ENCODE measurements around the gene SLC48A1. TPM values are rescaled to one million over a fixed set of nuclear protein-coding genes. Genes with fewer than 3 reads are reported as not detected.

The SLC48A1 gene
- total RNA-seq, 2 donors from 2014 or later, result 39.0 to 52.5 TPM

DNA sequence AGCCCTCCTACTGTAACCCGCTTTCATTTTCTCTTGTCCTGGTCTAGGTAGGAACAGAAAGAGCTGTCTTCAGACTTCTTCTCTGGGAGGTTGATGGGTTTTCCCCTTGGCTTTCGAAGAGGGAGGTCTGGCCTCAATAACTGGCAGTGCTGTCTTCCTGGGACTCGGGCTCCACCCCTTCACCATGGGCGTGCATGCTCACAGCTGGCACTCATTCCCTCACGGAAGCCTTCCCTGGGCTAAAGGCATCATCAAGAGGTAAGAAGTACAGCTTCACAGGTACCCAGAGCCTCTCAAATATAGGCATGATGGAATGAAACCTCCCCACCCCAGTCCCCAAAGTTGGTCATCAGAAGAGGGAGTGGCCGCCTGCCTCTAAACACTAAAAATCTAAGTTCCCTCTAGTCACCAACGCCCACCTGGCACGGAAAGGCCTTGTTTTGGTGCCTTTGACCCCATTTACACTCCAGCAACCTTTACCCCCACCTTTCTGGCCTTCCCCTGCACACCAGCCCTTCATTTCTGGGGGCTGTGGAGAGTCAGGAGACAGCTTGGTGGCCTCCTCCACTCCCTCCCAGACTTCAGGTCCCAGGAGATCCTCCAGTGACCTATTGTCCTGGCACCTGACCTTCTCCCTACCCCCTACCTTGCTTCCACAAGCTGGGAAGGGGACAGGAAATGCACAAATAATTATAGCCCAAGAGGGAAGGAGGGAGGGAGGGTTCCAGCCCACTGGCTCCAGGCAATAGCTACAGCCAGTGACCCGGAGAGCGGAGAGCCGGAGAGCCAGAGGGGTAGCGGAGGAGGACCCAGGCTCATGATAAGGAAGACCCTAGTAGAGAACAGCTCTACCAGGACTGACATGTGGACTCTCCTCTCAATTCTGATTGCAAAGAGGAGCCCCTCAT lies 17.1 kb upstream of the SLC48A1 start:
- no peak overlapping the region for H3K4me3 ChIP-seq
- H3K36me3 ChIP-seq, result no peaks in the 10 kb centered on the region
- no peaks in the 10 kb centered on the region for H3K9me3 ChIP-seq
- whole genome bisulfite sequencing, result 68% methylated on average over 12 of the region's 12 CpGs
- intact Hi-C loops (cut with DNase I), result loop anchor here (5.0 kb wide), 1 partner anchor 39 kb away; no protein-coding TSS in a partner anchor
- H3K27ac ChIP-seq, result peak overlapping the region; percentile 67 to 71
- H3K27me3 ChIP-seq (replicated peaks; ENCODE audit: insufficient read depth), result no peaks in the 10 kb centered on the region
- peaks cover 28% of the 10 kb centered on the region for H3K4me1 ChIP-seq (replicated peaks)
- DNase-seq (ENCODE audit: low spot score), result peak; percentile 76
- peak; percentile 40 for TF ChIP-seq POLR2AphosphoS5 (IDR thresholded peaks at IDR 0.05)
- TF ChIP-seq POLR2A (IDR thresholded peaks at IDR 0.05), result no peak
- TF ChIP-seq, protein P1, sequence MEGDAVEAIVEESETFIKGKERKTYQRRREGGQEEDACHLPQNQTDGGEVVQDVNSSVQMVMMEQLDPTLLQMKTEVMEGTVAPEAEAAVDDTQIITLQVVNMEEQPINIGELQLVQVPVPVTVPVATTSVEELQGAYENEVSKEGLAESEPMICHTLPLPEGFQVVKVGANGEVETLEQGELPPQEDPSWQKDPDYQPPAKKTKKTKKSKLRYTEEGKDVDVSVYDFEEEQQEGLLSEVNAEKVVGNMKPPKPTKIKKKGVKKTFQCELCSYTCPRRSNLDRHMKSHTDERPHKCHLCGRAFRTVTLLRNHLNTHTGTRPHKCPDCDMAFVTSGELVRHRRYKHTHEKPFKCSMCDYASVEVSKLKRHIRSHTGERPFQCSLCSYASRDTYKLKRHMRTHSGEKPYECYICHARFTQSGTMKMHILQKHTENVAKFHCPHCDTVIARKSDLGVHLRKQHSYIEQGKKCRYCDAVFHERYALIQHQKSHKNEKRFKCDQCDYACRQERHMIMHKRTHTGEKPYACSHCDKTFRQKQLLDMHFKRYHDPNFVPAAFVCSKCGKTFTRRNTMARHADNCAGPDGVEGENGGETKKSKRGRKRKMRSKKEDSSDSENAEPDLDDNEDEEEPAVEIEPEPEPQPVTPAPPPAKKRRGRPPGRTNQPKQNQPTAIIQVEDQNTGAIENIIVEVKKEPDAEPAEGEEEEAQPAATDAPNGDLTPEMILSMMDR (IDR thresholded peaks at IDR 0.05), result no peak

DNA sequence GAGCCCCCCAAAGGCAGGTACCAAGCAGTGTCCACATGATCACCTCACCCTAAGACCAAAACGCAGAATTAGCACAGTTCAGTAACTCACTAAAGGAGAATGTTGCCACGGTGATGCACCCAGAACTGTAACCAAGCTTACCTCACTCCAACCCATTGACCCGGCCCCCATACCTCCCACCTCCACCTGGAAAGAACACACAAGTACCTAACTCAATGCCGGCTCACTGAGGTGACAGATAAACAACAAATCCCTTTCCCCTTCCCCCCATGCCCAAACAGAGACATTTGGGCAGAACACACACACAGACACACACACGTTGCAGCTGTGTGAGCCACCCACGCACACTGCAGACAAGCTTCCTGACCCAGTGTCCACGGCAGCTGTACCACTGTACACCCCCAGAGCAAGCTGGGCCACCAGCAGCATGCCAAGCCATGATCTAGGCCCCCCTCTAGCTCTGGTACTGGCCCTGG lies 15.6 kb upstream of the SLC48A1 start:
- no peaks in the 10 kb centered on the region for H3K9me3 ChIP-seq
- peak overlapping the region; percentile 76 to 78 for H3K27ac ChIP-seq
- no peak for TF ChIP-seq POLR2A (IDR thresholded peaks at IDR 0.05)
- TF ChIP-seq, protein P1 (IDR thresholded peaks at IDR 0.05), result no peak
- TF ChIP-seq POLR2AphosphoS5 (IDR thresholded peaks at IDR 0.05), result no peak
- intact Hi-C loops (cut with DNase I), result loop anchor here (1.0 to 5.0 kb wide), 2 partner anchors 17 to 40 kb away; no protein-coding TSS in a partner anchor
- H3K36me3 ChIP-seq, result no peaks in the 10 kb centered on the region
- DNase-seq (ENCODE audit: low spot score), result no peak
- 53% methylated on average over 7 of the region's 7 CpGs for WGBS
- H3K4me1 ChIP-seq (replicated peaks), result peaks cover 28% of the 10 kb centered on the region
- no peaks in the 10 kb centered on the region for H3K27me3 ChIP-seq (replicated peaks; ENCODE audit: insufficient read depth)
- peak overlapping the region; percentile 51 to 60 for H3K4me3 ChIP-seq

DNA sequence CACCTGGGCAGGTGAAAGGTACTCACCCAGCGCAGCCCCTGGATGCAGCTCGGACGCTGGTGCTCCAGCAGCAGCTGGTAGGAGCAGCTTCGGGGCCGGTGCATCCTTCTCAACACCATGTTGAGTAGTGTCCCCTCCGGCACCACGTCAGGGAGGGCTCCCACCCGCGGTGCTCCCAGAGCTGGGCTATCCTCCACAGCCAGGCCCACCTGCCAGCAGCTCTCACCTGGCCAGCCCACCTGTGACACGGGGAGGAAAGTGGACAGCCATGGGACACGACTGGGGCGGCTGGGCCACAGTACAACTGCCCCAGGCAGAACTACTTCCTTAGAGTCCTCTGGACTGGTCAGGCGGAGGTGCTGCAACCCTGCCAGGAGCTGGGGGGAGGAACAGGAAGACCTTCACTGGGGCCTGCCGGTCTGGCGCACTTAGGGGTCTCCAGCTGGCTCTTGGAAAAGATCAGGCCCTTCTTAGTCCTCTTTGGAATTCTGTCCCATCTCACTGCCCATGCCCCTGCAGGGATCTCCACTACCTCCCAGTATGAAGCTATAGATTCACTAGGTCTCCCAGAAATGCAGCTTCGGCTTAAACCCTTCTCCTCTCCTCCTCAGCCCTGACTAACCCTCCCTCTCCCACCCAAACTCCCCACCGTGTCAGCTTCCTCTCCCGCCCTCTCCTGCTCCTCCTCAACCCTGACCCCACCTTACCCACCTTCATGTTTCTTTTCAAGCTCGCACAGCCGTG lies 15.0 kb upstream of the SLC48A1 start:
- Histone ChIP-seq H3K36me3 (no peaks in the 10 kb centered on the region), H3K4me1 (replicated peaks) (peaks cover 26% of the 10 kb centered on the region), H3K27me3 (replicated peaks; ENCODE audit: insufficient read depth) (no peaks in the 10 kb centered on the region), H3K4me3 (peak overlapping the region; percentile 51 to 60), H3K9me3 (no peaks in the 10 kb centered on the region), H3K27ac (peak overlapping the region; percentile 76 to 78)
- TF ChIP-seq POLR2A (IDR thresholded peaks at IDR 0.05), result no peak
- TF ChIP-seq, protein P1 (IDR thresholded peaks at IDR 0.05), result no peak
- TF ChIP-seq POLR2AphosphoS5 (IDR thresholded peaks at IDR 0.05), result no peak
- no peak for DNase-seq (ENCODE audit: low spot score)
- intact Hi-C loops (cut with DNase I), result loop anchor here (1.0 to 5.0 kb wide), 2 partner anchors 16 to 41 kb away; no protein-coding TSS in a partner anchor
- 22% methylated on average over 9 of the region's 20 CpGs for WGBS

DNA sequence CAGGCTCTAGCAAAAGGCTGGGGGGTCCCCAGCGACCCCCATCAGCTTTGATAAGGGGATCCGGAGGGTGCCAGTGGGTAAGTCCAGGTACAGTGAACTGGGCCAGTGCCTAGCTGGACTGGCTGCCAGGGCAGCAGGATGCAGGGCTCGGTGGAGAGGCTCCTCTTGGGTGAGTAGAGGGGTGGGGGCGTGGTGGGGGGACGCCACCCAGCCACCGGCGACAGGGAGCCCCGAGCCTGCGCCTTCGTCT lies 14.5 kb upstream of the SLC48A1 start:
- Histone ChIP-seq H3K4me1 (replicated peaks) (peaks cover 22% of the 10 kb centered on the region), H3K36me3 (no peaks in the 10 kb centered on the region), H3K4me3 (peak overlapping the region; percentile 51 to 60), H3K27ac (peak overlapping the region; percentile 76 to 78), H3K9me3 (no peaks in the 10 kb centered on the region), H3K27me3 (replicated peaks; ENCODE audit: insufficient read depth) (no peaks in the 10 kb centered on the region)
- intact Hi-C loops (cut with DNase I), result loop anchor here (5.0 kb wide), 1 partner anchor 41 kb away; no protein-coding TSS in a partner anchor
- TF ChIP-seq POLR2AphosphoS5 (IDR thresholded peaks at IDR 0.05) (no peak), POLR2A (IDR thresholded peaks at IDR 0.05) (no peak)
- TF ChIP-seq, protein P1 (IDR thresholded peaks at IDR 0.05), result no peak
- 1% methylated on average over 7 of the region's 10 CpGs for WGBS
- no peak for DNase-seq (ENCODE audit: low spot score)

Measured in prostate gland (tissue), 2 donors.